Sigmoid colon (tissue), 3 donors: Measurements from ENCODE around the gene PRAC1.

Source experiments
- POLR2A ChIP-seq, 2 donors: fragments of 450-650 bp; IDR thresholded peaks; one replicate each; pipeline ENCODE4 v1.6.1; 2016; ENCODE audit warnings: antibody characterized with exemption in 2 of 2, mild to moderate bottlenecking in 2 of 2, moderate library complexity in 2 of 2
- TF ChIP-seq, protein P1 (sequence below), 4 experiments: fragments of 450-650 bp in 3 of 4; fragments of 200-600 bp in 1 of 4; IDR thresholded peaks; one replicate each; pipeline ENCODE4 v1.5.1; 2016 to 2019; ENCODE audit warnings: antibody characterized with exemption in 4 of 4, mild to moderate bottlenecking in 3 of 4, moderate library complexity in 2 of 4

DNA sequence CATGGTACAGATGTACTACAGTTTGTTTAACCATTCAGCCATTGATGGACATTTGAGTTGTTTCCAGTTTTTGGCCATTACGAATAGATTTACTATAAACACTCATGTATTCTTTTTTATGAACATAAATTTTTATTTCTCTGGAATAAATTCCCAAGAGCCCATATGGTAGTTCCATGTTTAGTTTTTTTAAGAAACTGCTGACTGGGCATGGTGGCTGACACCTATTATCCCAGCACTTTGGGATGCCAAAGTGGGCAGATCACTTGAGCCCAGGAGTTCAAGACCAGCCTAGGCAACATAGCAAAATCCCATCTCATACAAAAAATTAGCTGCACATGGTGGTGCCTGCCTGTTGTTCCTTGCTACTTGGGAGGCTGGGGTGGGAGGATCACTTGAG is 30.3 kb downstream of the PRAC1 start:
- TF ChIP-seq, protein P1, sequence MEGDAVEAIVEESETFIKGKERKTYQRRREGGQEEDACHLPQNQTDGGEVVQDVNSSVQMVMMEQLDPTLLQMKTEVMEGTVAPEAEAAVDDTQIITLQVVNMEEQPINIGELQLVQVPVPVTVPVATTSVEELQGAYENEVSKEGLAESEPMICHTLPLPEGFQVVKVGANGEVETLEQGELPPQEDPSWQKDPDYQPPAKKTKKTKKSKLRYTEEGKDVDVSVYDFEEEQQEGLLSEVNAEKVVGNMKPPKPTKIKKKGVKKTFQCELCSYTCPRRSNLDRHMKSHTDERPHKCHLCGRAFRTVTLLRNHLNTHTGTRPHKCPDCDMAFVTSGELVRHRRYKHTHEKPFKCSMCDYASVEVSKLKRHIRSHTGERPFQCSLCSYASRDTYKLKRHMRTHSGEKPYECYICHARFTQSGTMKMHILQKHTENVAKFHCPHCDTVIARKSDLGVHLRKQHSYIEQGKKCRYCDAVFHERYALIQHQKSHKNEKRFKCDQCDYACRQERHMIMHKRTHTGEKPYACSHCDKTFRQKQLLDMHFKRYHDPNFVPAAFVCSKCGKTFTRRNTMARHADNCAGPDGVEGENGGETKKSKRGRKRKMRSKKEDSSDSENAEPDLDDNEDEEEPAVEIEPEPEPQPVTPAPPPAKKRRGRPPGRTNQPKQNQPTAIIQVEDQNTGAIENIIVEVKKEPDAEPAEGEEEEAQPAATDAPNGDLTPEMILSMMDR (IDR thresholded peaks at IDR 0.05) = no peak
- TF ChIP-seq POLR2A (IDR thresholded peaks at IDR 0.05) = no peak
